ENCODE results near the gene ARG2. TPM values are rescaled to one million over a fixed set of nuclear protein-coding genes. Genes with fewer than 3 reads are reported as not detected.

The ARG2 gene
- total RNA-seq, 1 donor from 2014 or later, result 2.0 TPM

GRCh38 chr14:67698179-67698578 is 78.5 kb downstream of the ARG2 start:
- no peak for ATAC-seq
- intact Hi-C loops (cut with DNase I), result no loop called here
- Histone ChIP-seq H3K36me3 (no peaks in the 10 kb centered on the region), H3K9me3 (no peaks in the 10 kb centered on the region), H3K27me3 (no peaks in the 10 kb centered on the region), H3K4me1 (no peaks in the 10 kb centered on the region), H3K27ac (no peak overlapping the region), H3K4me3 (no peak overlapping the region)
- no peak for TF ChIP-seq CTCF (IDR thresholded peaks at IDR 0.05)
- DNase-seq, result no peak

Other genes with a start within 250 kb of the ARG2 start
- gene PLEK2, start 207.8 kb upstream of the ARG2 start, total RNA-seq, result 2.5 TPM
- 5.4 TPM for gene TMEM229B, start 131.2 kb upstream of the ARG2 start, total RNA-seq
- 2.3 TPM for gene PLEKHH1, start 86.6 kb upstream of the ARG2 start, total RNA-seq
- 24.2 TPM for gene PIGH, start 19.7 kb upstream of the ARG2 start, total RNA-seq
- 122 TPM for gene VTI1B, start 54.7 kb downstream of the ARG2 start, total RNA-seq
- 58.4 TPM for gene RDH11, start 75.8 kb downstream of the ARG2 start, total RNA-seq
- 0.20 TPM for gene RDH12, start 82.0 kb downstream of the ARG2 start, total RNA-seq
- 42.9 TPM for gene ZFYVE26, start 196.7 kb downstream of the ARG2 start, total RNA-seq
- gene RAD51B, start 199.9 kb downstream of the ARG2 start, total RNA-seq, result 11.5 TPM

Measured in upper lobe of right lung (tissue), 1 donor.